Adrenal gland (tissue), 12 donors: Measurements from ENCODE around the gene SNED1. TPM values are rescaled to one million over a fixed set of nuclear protein-coding genes. Genes with fewer than 3 reads are reported as not detected.

ENCODE experiments used
- DNase-seq, 7 donors: peaks; one replicate each; pipeline ENCODE4 v3.0.0-alpha.2; 2019 to 2020
- H3K27ac ChIP-seq, 5 donors: fragments of 200-600 bp; sonication (generic) in 4 of 5; 1 replicate in 3 of 5; 2 replicates in 2 of 5; pipeline versions ENCODE4 v1.5.1 to v1.8.0; 2016 to 2020; ENCODE audit warnings: mild to moderate bottlenecking in 1 of 5
- H3K27me3 ChIP-seq: fragments of 200-600 bp; 2 replicates; pipeline ENCODE4 v1.8.0; 2021
- H3K36me3 ChIP-seq, 2 donors: fragments of 200-600 bp; replicated peaks in 1 of 2; 1 replicate in 1 of 2; 2 replicates in 1 of 2; pipeline versions ENCODE4 v1.5.1 to v1.8.0; 2018 to 2022
- H3K4me1 ChIP-seq, 2 donors: fragments of 200-600 bp; replicated peaks in 1 of 2; 1 replicate in 1 of 2; 2 replicates in 1 of 2; pipeline versions ENCODE4 v1.5.1 to v1.8.0; 2018 to 2021
- H3K4me3 ChIP-seq, 4 donors: fragments of 200-600 bp; sonication (generic) in 3 of 4; one replicate each; pipeline ENCODE4 v1.5.1; 2016 to 2018
- H3K9me3 ChIP-seq, 3 donors: fragments of 200-600 bp; sonication (generic) in 1 of 3; replicated peaks in 1 of 3; 1 replicate in 2 of 3; 2 replicates in 1 of 3; pipeline versions ENCODE4 v1.5.1 to v1.8.0; 2016 to 2021
- POLR2A ChIP-seq, 2 donors: fragments of 450-650 bp; IDR thresholded peaks; one replicate each; pipeline ENCODE4 v1.6.1; 2017; ENCODE audit warnings: antibody characterized with exemption in 2 of 2, mild to moderate bottlenecking in 2 of 2, moderate library complexity in 1 of 2
- WGBS, 4 donors: extraction: QIAGEN DNeasy Blood & Tissue Kit in 2 of 4; methylation state at CpG; one replicate each; pipeline versions ENCODE4 v1.1.5 to v1.1.7; 2013 to 2017; 5-methylcytosine and 5-hydroxymethylcytosine counted together
- intact Hi-C, 2 donors: fragments of 100-400 bp; cut with DNase I; formaldehyde crosslinking; loops; one replicate each; pipeline versions ENCODE4 v1.14.1 to v1.15.0; 2022 to 2023
- polyA plus RNA-seq, 3 donors: library from polyadenylated mRNA; stranded (reverse); fragments of 200-250 nt in 2 of 3; fragments of 350-450 nt in 1 of 3; fragmentation: Illumina TruSeq in 1 of 3; extraction: RNeasy Lipid Tissue Mini Kit (QIAGEN cat#74804) in 1 of 3; gene quantifications; one replicate each; pipeline ENCODE4 v1.2.3, GENCODE V29; 2013 to 2014
- total RNA-seq, 9 donors: library from RNA; depleted of rRNA in 4 of 9; stranded (reverse); fragments of >200 nt in 4 of 9; fragments of 120-200 nt in 1 of 9; fragmentation: NEBNext Ultra II Directional in 1 of 9; extraction: Animal tissue kit (Norgen Biotek cat#: 25700) in 1 of 9; gene quantifications; one replicate each; pipeline versions ENCODE4 v1.1.0 to v1.2.4, GENCODE V29; 2013 to 2023
- TF ChIP-seq, protein P1 (sequence below), 6 experiments: fragments of 450-650 bp in 4 of 6; fragments of 200-600 bp in 2 of 6; sonication (generic) in 1 of 6; IDR thresholded peaks; 1 replicate in 5 of 6; 2 replicates in 1 of 6; pipeline versions ENCODE4 v1.5.1 to v1.8.0; 2016 to 2021; ENCODE audit warnings: antibody characterized with exemption in 6 of 6, mild to moderate bottlenecking in 2 of 6, moderate library complexity in 1 of 6
- donor health status: healthy with polysubstance abuse.
- donor health status: Bipolar disorder and iron deficiency.
- donor health status: DM: yes; HTN: yes; CAD: no.
- donor health status: DM: no; HTN: no; CAD: no.
- donor health status: DM: no; HTN: no; CAD: no.
- donor health status: DM: yes; HTN: yes; CAD: no.

Gene SNED1
- total and polyA plus RNA-seq, 12 donors, result 3.1 to 59.5 (median 22.9) TPM

DNA sequence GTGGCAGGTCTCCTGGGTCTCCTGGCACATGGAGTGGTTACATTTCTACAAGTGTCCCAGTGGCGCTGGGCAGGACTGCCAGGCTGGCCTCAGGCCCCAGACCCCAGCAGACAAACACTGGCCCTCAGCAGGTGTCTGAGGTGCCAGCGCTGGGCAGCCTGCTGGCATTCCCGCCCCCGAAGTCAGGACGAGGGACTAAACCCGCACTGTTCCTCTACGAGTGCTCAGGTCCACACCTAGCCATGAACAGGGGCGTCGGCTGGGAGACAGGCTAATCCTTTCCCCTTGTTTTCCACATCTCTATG, 12.8 kb downstream of the SNED1 start:
- H3K27ac ChIP-seq, result peak overlapping the region in 1 of 5 donors; percentile 21
- H3K27me3 ChIP-seq, result no peaks in the 10 kb centered on the region
- intact Hi-C loops, result no loop called here
- peaks cover 16 to 27% of the 10 kb centered on the region in 2 donors for H3K4me1 ChIP-seq
- no peak for TF ChIP-seq POLR2A (IDR thresholded peaks at IDR 0.05)
- TF ChIP-seq, protein P1, sequence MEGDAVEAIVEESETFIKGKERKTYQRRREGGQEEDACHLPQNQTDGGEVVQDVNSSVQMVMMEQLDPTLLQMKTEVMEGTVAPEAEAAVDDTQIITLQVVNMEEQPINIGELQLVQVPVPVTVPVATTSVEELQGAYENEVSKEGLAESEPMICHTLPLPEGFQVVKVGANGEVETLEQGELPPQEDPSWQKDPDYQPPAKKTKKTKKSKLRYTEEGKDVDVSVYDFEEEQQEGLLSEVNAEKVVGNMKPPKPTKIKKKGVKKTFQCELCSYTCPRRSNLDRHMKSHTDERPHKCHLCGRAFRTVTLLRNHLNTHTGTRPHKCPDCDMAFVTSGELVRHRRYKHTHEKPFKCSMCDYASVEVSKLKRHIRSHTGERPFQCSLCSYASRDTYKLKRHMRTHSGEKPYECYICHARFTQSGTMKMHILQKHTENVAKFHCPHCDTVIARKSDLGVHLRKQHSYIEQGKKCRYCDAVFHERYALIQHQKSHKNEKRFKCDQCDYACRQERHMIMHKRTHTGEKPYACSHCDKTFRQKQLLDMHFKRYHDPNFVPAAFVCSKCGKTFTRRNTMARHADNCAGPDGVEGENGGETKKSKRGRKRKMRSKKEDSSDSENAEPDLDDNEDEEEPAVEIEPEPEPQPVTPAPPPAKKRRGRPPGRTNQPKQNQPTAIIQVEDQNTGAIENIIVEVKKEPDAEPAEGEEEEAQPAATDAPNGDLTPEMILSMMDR (IDR thresholded peaks at IDR 0.05), result no peak
- H3K4me3 ChIP-seq, result no peak overlapping the region
- peak in 2 of 7 donors; percentile 16 to 36 for DNase-seq
- no peaks in the 10 kb centered on the region for H3K36me3 ChIP-seq
- WGBS, 4 donors, result 86 to 95% (median 92%) methylated on average over 7 to 9 of the region's 9 CpGs
- no peaks in the 10 kb centered on the region for H3K9me3 ChIP-seq

DNA sequence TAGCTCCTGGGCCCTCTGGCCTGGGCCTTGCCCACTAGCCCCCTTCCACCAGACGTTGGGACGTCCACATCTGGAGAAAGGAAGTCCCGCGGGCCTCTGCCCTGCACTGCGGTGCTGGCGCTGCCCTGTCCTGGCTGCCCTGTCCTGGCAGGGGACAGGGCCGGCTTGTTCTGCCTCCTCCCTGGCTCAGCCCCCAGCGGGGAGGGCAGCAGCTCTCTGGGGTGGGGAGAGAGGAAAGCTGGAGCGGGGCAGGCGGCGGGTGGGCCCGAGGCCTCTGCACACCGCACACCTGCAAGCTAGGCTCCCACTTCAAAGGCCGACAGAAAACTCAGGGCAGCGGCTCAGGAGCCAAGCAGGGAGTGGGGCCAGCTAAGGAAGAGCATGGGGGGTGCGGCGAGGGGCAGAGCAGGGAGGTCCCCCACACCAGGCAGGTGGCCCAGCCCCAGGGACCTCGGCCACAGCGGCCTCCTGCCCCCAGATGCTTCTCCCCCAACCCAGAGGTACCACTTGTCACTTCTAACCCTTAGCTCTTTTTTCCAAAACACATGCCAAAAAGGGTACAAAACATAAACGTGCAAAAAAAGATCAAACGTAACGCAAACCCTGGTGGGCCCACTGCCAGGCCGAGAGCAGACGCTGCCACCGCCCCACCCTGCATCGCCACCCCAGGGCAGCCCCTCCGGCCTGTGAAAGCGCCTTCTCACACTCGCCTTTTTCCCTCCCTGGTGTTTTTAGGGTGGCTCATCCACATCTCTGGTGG, 13.5 kb downstream of the SNED1 start:
- Histone ChIP-seq H3K27me3 (no peaks in the 10 kb centered on the region), H3K4me1 (peaks cover 16 to 27% of the 10 kb centered on the region in 2 donors), H3K27ac (peak overlapping the region in 1 of 5 donors; percentile 21), H3K4me3 (no peak overlapping the region), H3K36me3 (no peaks in the 10 kb centered on the region), H3K9me3 (no peaks in the 10 kb centered on the region)
- intact Hi-C loops, result no loop called here
- no peak for TF ChIP-seq POLR2A (IDR thresholded peaks at IDR 0.05)
- TF ChIP-seq, protein P1 (IDR thresholded peaks at IDR 0.05), result no peak
- DNase-seq, result peak in 1 of 7 donors; percentile 44
- WGBS, 4 donors, result 75 to 88% (median 80%) methylated on average over 21 to 29 of the region's 29 CpGs

DNA sequence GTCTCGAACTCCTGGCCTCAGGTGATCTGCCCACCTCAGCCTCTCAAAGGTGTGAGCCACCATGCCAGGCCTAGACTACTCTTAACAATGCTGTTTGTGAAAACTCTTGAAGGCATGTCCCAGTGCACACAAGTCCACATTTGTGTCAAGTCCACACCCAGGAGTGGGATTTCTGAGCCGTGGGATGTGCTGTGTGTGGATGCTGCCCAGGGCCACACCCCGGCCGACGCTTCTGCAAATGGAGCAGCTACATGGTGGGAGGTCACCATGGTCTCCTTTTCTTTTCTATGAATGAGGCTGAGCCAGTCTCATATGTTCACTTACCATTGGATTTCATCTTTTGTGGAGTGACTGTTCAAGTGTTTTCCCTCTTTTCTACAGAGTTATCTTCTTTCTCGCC, 15.8 kb downstream of the SNED1 start:
- Histone ChIP-seq H3K4me1 (peaks cover 15 to 16% of the 10 kb centered on the region in 2 donors), H3K27me3 (no peaks in the 10 kb centered on the region), H3K4me3 (no peak overlapping the region), H3K36me3 (no peaks in the 10 kb centered on the region), H3K27ac (no peak overlapping the region), H3K9me3 (no peaks in the 10 kb centered on the region)
- 93 to 99% (median 94%) methylated on average over 6 of the region's 6 CpGs for WGBS, 4 donors
- TF ChIP-seq, protein P1 (IDR thresholded peaks at IDR 0.05), result no peak
- no peak for TF ChIP-seq POLR2A (IDR thresholded peaks at IDR 0.05)
- intact Hi-C loops, result no loop called here
- peak in 1 of 7 donors; percentile 5 for DNase-seq

DNA sequence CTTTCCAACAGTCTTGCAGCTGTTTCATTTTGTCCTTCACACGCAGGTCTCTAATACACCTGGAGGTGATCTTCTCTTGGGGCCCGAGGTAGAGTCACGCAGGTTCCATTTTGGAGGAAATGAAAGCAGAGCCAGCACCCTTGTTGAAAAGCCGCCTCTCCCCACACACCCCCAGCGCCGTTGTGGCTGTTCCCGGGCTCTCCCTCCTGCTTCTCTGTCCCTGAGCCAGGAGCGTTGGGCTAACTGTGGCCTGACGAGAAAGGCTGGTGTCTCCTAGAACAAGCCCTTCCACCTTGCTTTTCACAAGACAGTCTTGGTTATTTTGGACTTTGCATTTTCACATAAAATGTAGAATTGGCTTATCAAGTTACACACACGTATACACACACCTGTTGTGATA, 16.3 kb downstream of the SNED1 start:
- Histone ChIP-seq H3K27me3 (no peaks in the 10 kb centered on the region), H3K36me3 (no peaks in the 10 kb centered on the region), H3K4me3 (no peak overlapping the region), H3K9me3 (no peaks in the 10 kb centered on the region), H3K4me1 (peaks cover 10 to 11% of the 10 kb centered on the region in 2 donors), H3K27ac (no peak overlapping the region)
- intact Hi-C loops, result no loop called here
- TF ChIP-seq POLR2A (IDR thresholded peaks at IDR 0.05), result no peak
- TF ChIP-seq, protein P1 (IDR thresholded peaks at IDR 0.05), result no peak
- WGBS, 4 donors, result 88 to 95% (median 92%) methylated on average over 10 of the region's 10 CpGs
- DNase-seq, result no peak
